H1 (cell line): ENCODE data around the gene MYH16.

Experiments
- CEBPB ChIP-seq: IDR thresholded peaks from 2 replicates; pipeline ENCODE4 v1.6.1; 2012; ENCODE audit warnings: low read depth, low read length
- CTCF ChIP-seq, 3 experiments: IDR thresholded peaks; 1 replicate in 2 of 3; 2 replicates in 1 of 3; pipeline versions ENCODE4 v1.5.1 to v1.6.1; 2011; ENCODE audit warnings: low read length in 3 of 3, mild to moderate bottlenecking in 3 of 3, inconsistent platforms in 2 of 3, low read depth in 1 of 3, moderate library complexity in 1 of 3; ENCODE audit not compliant: insufficient read depth in 1 of 3; ENCODE audit errors: control extremely low read depth in 1 of 3
- EZH2 ChIP-seq: fragments of 200-600 bp; sonication (generic); IDR thresholded peaks from 2 replicates; pipeline ENCODE4 v1.7.1; 2012; ENCODE audit warnings: low read depth, mild to moderate bottlenecking, moderate library complexity, low read length, inconsistent platforms; ENCODE audit not compliant: severe bottlenecking
- FOSL1 ChIP-seq: IDR thresholded peaks from 2 replicates; pipeline ENCODE4 v1.6.1; 2011; ENCODE audit warnings: mild to moderate bottlenecking, low read depth, low read length, moderate library complexity; ENCODE audit not compliant: insufficient read depth
- GABPA ChIP-seq: IDR thresholded peaks from 2 replicates; pipeline ENCODE4 v1.6.1; 2011; ENCODE audit warnings: mild to moderate bottlenecking, low read length, moderate library complexity, borderline replicate concordance; ENCODE audit not compliant: insufficient read depth
- HDAC2 ChIP-seq, 2 experiments: fragments of 300-600 bp in 1 of 2; sonication (generic) in 1 of 2; IDR thresholded peaks; 2 replicates each; pipeline ENCODE4 v1.6.1; 2011 to 2012; ENCODE audit warnings: low read depth in 2 of 2, low read length in 2 of 2, mild to moderate bottlenecking in 2 of 2, moderate library complexity in 2 of 2, borderline replicate concordance in 1 of 2, inconsistent platforms in 1 of 2
- MAX ChIP-seq: IDR thresholded peaks from 2 replicates; pipeline ENCODE4 v1.6.1; 2012; ENCODE audit warnings: inconsistent platforms
- SRF ChIP-seq: IDR thresholded peaks from 2 replicates; pipeline ENCODE4 v1.6.1; 2011; ENCODE audit warnings: mild to moderate bottlenecking, low read depth, low read length, moderate library complexity
- YY1 ChIP-seq: IDR thresholded peaks from 2 replicates; pipeline ENCODE4 v1.6.1; 2011; ENCODE audit warnings: low read depth, mild to moderate bottlenecking, low read length

GRCh38 chr7:99312316-99313203, 39.9 kb downstream of the MYH16 start:
- no peak for TF ChIP-seq FOSL1
- TF ChIP-seq CTCF (IDR thresholded peaks at IDR 0.05; ENCODE audit: control extremely low read depth in 1 of 3, insufficient read depth in 1 of 3, low read depth in 1 of 3, low read length in 3 of 3), result peak; percentile 66 to 88 (median 82)
- no peak for TF ChIP-seq CEBPB
- TF ChIP-seq EZH2, result no peak
- TF ChIP-seq GABPA, result no peak
- no peak for TF ChIP-seq HDAC2 (IDR thresholded peaks at IDR 0.05; ENCODE audit: borderline replicate concordance in 1 of 2, low read depth in 2 of 2, low read length in 2 of 2)
- TF ChIP-seq SRF, result no peak
- TF ChIP-seq YY1, result no peak
- TF ChIP-seq MAX, result no peak
